Spleen (tissue), 11 donors: ENCODE data around the gene CXCL6. TPM values are rescaled to one million over a fixed set of nuclear protein-coding genes. Genes with fewer than 3 reads are reported as not detected.

Experiments used
- DNase-seq: peaks from one replicate; pipeline ENCODE4 v3.0.0-alpha.2; 2020
- H3K27ac ChIP-seq, 8 donors: fragments of 200-600 bp; sonication (generic) in 7 of 8; 1 replicate in 4 of 8; 2 replicates in 4 of 8; pipeline versions ENCODE4 v1.5.0 to v1.8.0; 2016 to 2021; ENCODE audit warnings: inconsistent platforms in 4 of 8, mild to moderate bottlenecking in 4 of 8, moderate library complexity in 1 of 8
- H3K27me3 ChIP-seq, 7 donors: fragments of 200-600 bp; sonication (generic) in 6 of 7; replicated peaks in 1 of 7; 1 replicate in 4 of 7; 2 replicates in 3 of 7; pipeline versions ENCODE4 v1.5.0 to v1.8.0; 2016 to 2021; ENCODE audit warnings: inconsistent platforms in 3 of 7, mild to moderate bottlenecking in 1 of 7
- H3K36me3 ChIP-seq, 6 donors: fragments of 200-600 bp; sonication (generic) in 5 of 6; 1 replicate in 4 of 6; 2 replicates in 2 of 6; pipeline versions ENCODE4 v1.5.0 to v1.8.0; 2016 to 2021; ENCODE audit warnings: inconsistent platforms in 2 of 6
- H3K4me1 ChIP-seq, 6 donors: fragments of 200-600 bp; sonication (generic) in 5 of 6; 1 replicate in 3 of 6; 2 replicates in 3 of 6; pipeline versions ENCODE4 v1.5.0 to v1.8.0; 2016 to 2021; ENCODE audit warnings: inconsistent platforms in 3 of 6
- H3K4me3 ChIP-seq, 8 donors: fragments of 200-600 bp; sonication (generic) in 7 of 8; 1 replicate in 4 of 8; 2 replicates in 4 of 8; pipeline versions ENCODE4 v1.5.0 to v1.8.0; 2016 to 2021; ENCODE audit warnings: inconsistent platforms in 4 of 8, mild to moderate bottlenecking in 4 of 8, moderate library complexity in 2 of 8
- H3K9me3 ChIP-seq, 8 donors: fragments of 200-600 bp; sonication (generic) in 7 of 8; 1 replicate in 4 of 8; 2 replicates in 4 of 8; pipeline versions ENCODE4 v1.5.0 to v1.8.0; 2016 to 2021; ENCODE audit warnings: inconsistent platforms in 4 of 8
- CTCF ChIP-seq, 11 experiments: fragments of 200-600 bp in 7 of 11; fragments of 450-650 bp in 4 of 11; sonication (generic) in 4 of 11; IDR thresholded peaks in 8 of 11; conservative IDR thresholded peaks in 3 of 11; 1 replicate in 7 of 11; 2 replicates in 4 of 11; pipeline versions ENCODE4 v1.4.0 to v1.8.0; 2016 to 2021; ENCODE audit warnings: antibody characterized with exemption in 11 of 11, inconsistent platforms in 4 of 11, mild to moderate bottlenecking in 1 of 11
- POLR2A ChIP-seq, 3 donors: fragments of 450-650 bp; IDR thresholded peaks; one replicate each; pipeline ENCODE4 v1.5.1; 2017; ENCODE audit warnings: antibody characterized with exemption in 3 of 3, mild to moderate bottlenecking in 1 of 3
- POLR2AphosphoS5 ChIP-seq, 3 donors: sonication (generic); formaldehyde crosslinking; IDR thresholded peaks; one replicate each; pipeline ENCODE4 v1.5.1; 2017; ENCODE audit warnings: antibody characterized with exemption in 3 of 3
- WGBS, 5 donors: extraction: QIAGEN DNeasy Blood & Tissue Kit in 3 of 5; methylation state at CpG; one replicate each; pipeline versions ENCODE4 v1.1.5 to v1.1.7; 2013 to 2018; 5-methylcytosine and 5-hydroxymethylcytosine counted together
- intact Hi-C: fragments of 100-400 bp; cut with DNase I; formaldehyde crosslinking; loops from one replicate; pipeline ENCODE4 v1.15.0; 2023; ENCODE audit warnings: low total_unique reads
- polyA plus RNA-seq, 3 donors: library from polyadenylated mRNA; stranded (reverse); fragments of 200-250 nt; gene quantifications; one replicate each; pipeline ENCODE4 v1.2.1, GENCODE V29; 2013
- total RNA-seq, 7 donors: library from RNA; depleted of rRNA in 3 of 7; stranded (reverse); fragments of >200 nt in 3 of 7; fragmentation: NEBNext Ultra II Directional in 4 of 7; extraction: Animal tissue kit (Norgen Biotek cat#: 25700) in 4 of 7; gene quantifications; one replicate each; pipeline versions ENCODE4 v1.1.0 to v1.2.1, GENCODE V29; 2016 to 2021
- donor health status: healthy with polysubstance abuse.
- donor health status: DM: no; HTN: no; CAD: no; lungs with moderate emphysema.
- donor health status: DM: no; HTN: no; CAD: no.
- donor health status: Bipolar disorder and iron deficiency.
- donor health status: healthy.
- donor health status: DM: no; HTN: no; CAD: no.
- donor health status: DM: yes; HTN: yes; CAD: no.

Gene CXCL6
- total and polyA plus RNA-seq, 10 donors: 17.8 to 143 (median 62.8) TPM

- intact Hi-C loops: no loop called here
- DNase-seq: no peak
- H3K36me3 ChIP-seq: no peaks in the 10 kb centered on the region
- H3K4me3 ChIP-seq: peak overlapping the region in 4 of 8 donors; percentile 2 to 30 (median 9)
- no peak for TF ChIP-seq POLR2AphosphoS5 (IDR thresholded peaks at IDR 0.05)
- no peak for TF ChIP-seq CTCF (IDR thresholded peaks at IDR 0.05 in 8 of 11, conservative IDR thresholded peaks at IDR 0.05 in 3 of 11)
- no peak for TF ChIP-seq POLR2A (IDR thresholded peaks at IDR 0.05)
- H3K4me1 ChIP-seq: peaks cover 0 to 24% (median 3%) of the 10 kb centered on the region in 6 donors
- no peaks in the 10 kb centered on the region for H3K9me3 ChIP-seq
- peaks cover 0 to 11% (median 0%) of the 10 kb centered on the region in 7 donors for H3K27me3 ChIP-seq
- H3K27ac ChIP-seq: no peak overlapping the region
- WGBS, 5 donors: 35 to 52% (median 46%) methylated on average over 8 of the region's 8 CpGs
These were observed 17.4 kb downstream of the CXCL6 start for GRCh38 chr4:73853718-73854473.

GRCh38 chr4:73855406-73855805 is 18.9 kb downstream of the CXCL6 start:
- 59 to 76% (median 72%) methylated on average over 4 of the region's 4 CpGs for WGBS, 5 donors
- no peak overlapping the region for H3K4me3 ChIP-seq
- TF ChIP-seq POLR2AphosphoS5 (IDR thresholded peaks at IDR 0.05) (no peak), POLR2A (IDR thresholded peaks at IDR 0.05) (no peak), CTCF (IDR thresholded peaks at IDR 0.05 in 8 of 11, conservative IDR thresholded peaks at IDR 0.05 in 3 of 11) (no peak)
- H3K9me3 ChIP-seq: no peaks in the 10 kb centered on the region
- no peaks in the 10 kb centered on the region for H3K36me3 ChIP-seq
- no peak for DNase-seq
- H3K4me1 ChIP-seq: peaks cover 0 to 24% (median 3%) of the 10 kb centered on the region in 6 donors
- intact Hi-C loops: no loop called here
- H3K27ac ChIP-seq: peak overlapping the region in 1 of 8 donors; percentile 21
- peaks cover 0 to 11% (median 0%) of the 10 kb centered on the region in 7 donors for H3K27me3 ChIP-seq

- intact Hi-C loops: no loop called here
- no peak for DNase-seq
- Histone ChIP-seq H3K27me3 (peaks cover 0 to 11% (median 0%) of the 10 kb centered on the region in 7 donors), H3K36me3 (no peaks in the 10 kb centered on the region), H3K4me3 (no peak overlapping the region), H3K4me1 (peaks cover 0 to 24% (median 3%) of the 10 kb centered on the region in 6 donors), H3K27ac (peak overlapping the region in 1 of 8 donors; percentile 21), H3K9me3 (no peaks in the 10 kb centered on the region)
- TF ChIP-seq POLR2AphosphoS5 (IDR thresholded peaks at IDR 0.05) (no peak), POLR2A (IDR thresholded peaks at IDR 0.05) (no peak), CTCF (IDR thresholded peaks at IDR 0.05 in 8 of 11, conservative IDR thresholded peaks at IDR 0.05 in 3 of 11) (no peak)
These were observed 20.0 kb downstream of the CXCL6 start for GRCh38 chr4:73856518-73856917.

GRCh38 chr4:73859614-73860088 is 23.2 kb downstream of the CXCL6 start:
- Histone ChIP-seq H3K4me3 (no peak overlapping the region), H3K27ac (peak overlapping the region in 6 of 8 donors; percentile 2 to 56 (median 33)), H3K27me3 (no peaks in the 10 kb centered on the region), H3K9me3 (no peaks in the 10 kb centered on the region), H3K4me1 (peaks cover 0 to 7% (median 0%) of the 10 kb centered on the region in 6 donors), H3K36me3 (no peaks in the 10 kb centered on the region)
- intact Hi-C loops: no loop called here
- no peak for TF ChIP-seq CTCF (IDR thresholded peaks at IDR 0.05 in 8 of 11, conservative IDR thresholded peaks at IDR 0.05 in 3 of 11)
- no peak for TF ChIP-seq POLR2A (IDR thresholded peaks at IDR 0.05)
- TF ChIP-seq POLR2AphosphoS5 (IDR thresholded peaks at IDR 0.05): no peak
- DNase-seq: no peak
